Liver (tissue), 3 donors: ENCODE results near the gene ZNF678.

Experiments used
- EGR1 ChIP-seq, 2 donors: IDR thresholded peaks; 2 replicates each; pipeline ENCODE4 v1.6.1; 2016 to 2018; ENCODE audit warnings: antibody characterized with exemption in 2 of 2, low read depth in 2 of 2
- FOXA1 ChIP-seq: IDR thresholded peaks from 2 replicates; pipeline ENCODE4 v1.6.1; 2016; ENCODE audit warnings: antibody characterized with exemption
- GABPA ChIP-seq, 2 donors: IDR thresholded peaks in 1 of 2; conservative IDR thresholded peaks in 1 of 2; 2 replicates each; pipeline ENCODE4 v1.6.1; 2016; ENCODE audit warnings: antibody characterized with exemption in 2 of 2, mild to moderate bottlenecking in 1 of 2, moderate library complexity in 1 of 2
- HNF4G ChIP-seq: IDR thresholded peaks from 2 replicates; pipeline ENCODE4 v1.6.1; 2016; ENCODE audit warnings: antibody characterized with exemption
- JUND ChIP-seq, 2 donors: IDR thresholded peaks; 2 replicates each; pipeline ENCODE4 v1.6.1; 2016; ENCODE audit warnings: antibody characterized with exemption in 2 of 2
- RAD21 ChIP-seq, 2 donors: IDR thresholded peaks; 2 replicates each; pipeline ENCODE4 v1.6.1; 2016; ENCODE audit warnings: antibody characterized with exemption in 2 of 2, mild to moderate bottlenecking in 2 of 2
- RXRA ChIP-seq, 2 donors: IDR thresholded peaks; 2 replicates each; pipeline ENCODE4 v1.6.1; 2017 to 2018; ENCODE audit warnings: antibody characterized with exemption in 2 of 2, mild to moderate bottlenecking in 1 of 2
- SP1 ChIP-seq: IDR thresholded peaks from 2 replicates; pipeline ENCODE4 v1.6.1; 2018; ENCODE audit warnings: antibody characterized with exemption, mild to moderate bottlenecking
- TAF1 ChIP-seq: conservative IDR thresholded peaks from 2 replicates; pipeline ENCODE4 v1.6.1; 2016; ENCODE audit warnings: antibody characterized with exemption, mild to moderate bottlenecking
- YY1 ChIP-seq: IDR thresholded peaks from 2 replicates; pipeline ENCODE4 v1.6.1; 2016; ENCODE audit warnings: antibody characterized with exemption, mild to moderate bottlenecking
- TF ChIP-seq, protein P1 (sequence below): IDR thresholded peaks from 2 replicates; pipeline ENCODE4 v1.6.1; 2016; ENCODE audit warnings: antibody characterized with exemption
- TF ChIP-seq, protein P2 (sequence below): fragments of 150-350 bp; IDR thresholded peaks from 2 replicates; pipeline ENCODE4 v1.5.1; 2017; ENCODE audit warnings: improper control_type of control experiment, low read depth, low read length; ENCODE audit not compliant: missing input control
- TF ChIP-seq, protein P3 (sequence below): IDR thresholded peaks from 2 replicates; pipeline ENCODE4 v1.6.1; 2016; ENCODE audit warnings: antibody characterized with exemption
- TF ChIP-seq, protein P4 (sequence below): IDR thresholded peaks from 2 replicates; pipeline ENCODE4 v1.6.1; 2016; ENCODE audit warnings: antibody characterized with exemption, mild to moderate bottlenecking
- donor health status: healthy.
- donor health status: healthy.

- TF ChIP-seq SP1 (no peak), YY1 (no peak), EGR1 (IDR thresholded peaks at IDR 0.05; ENCODE audit: low read depth in 2 of 2) (no peak), JUND (IDR thresholded peaks at IDR 0.05) (no peak), RAD21 (IDR thresholded peaks at IDR 0.05) (no peak), HNF4G (no peak), TAF1 (no peak), GABPA (IDR thresholded peaks at IDR 0.05 in 1 of 2, conservative IDR thresholded peaks at IDR 0.05 in 1 of 2) (no peak), RXRA (IDR thresholded peaks at IDR 0.05) (no peak), FOXA1 (no peak)
- TF ChIP-seq, protein P1, sequence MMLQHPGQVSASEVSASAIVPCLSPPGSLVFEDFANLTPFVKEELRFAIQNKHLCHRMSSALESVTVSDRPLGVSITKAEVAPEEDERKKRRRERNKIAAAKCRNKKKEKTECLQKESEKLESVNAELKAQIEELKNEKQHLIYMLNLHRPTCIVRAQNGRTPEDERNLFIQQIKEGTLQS: no peak
- TF ChIP-seq, protein P2, sequence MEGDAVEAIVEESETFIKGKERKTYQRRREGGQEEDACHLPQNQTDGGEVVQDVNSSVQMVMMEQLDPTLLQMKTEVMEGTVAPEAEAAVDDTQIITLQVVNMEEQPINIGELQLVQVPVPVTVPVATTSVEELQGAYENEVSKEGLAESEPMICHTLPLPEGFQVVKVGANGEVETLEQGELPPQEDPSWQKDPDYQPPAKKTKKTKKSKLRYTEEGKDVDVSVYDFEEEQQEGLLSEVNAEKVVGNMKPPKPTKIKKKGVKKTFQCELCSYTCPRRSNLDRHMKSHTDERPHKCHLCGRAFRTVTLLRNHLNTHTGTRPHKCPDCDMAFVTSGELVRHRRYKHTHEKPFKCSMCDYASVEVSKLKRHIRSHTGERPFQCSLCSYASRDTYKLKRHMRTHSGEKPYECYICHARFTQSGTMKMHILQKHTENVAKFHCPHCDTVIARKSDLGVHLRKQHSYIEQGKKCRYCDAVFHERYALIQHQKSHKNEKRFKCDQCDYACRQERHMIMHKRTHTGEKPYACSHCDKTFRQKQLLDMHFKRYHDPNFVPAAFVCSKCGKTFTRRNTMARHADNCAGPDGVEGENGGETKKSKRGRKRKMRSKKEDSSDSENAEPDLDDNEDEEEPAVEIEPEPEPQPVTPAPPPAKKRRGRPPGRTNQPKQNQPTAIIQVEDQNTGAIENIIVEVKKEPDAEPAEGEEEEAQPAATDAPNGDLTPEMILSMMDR: no peak
- TF ChIP-seq, protein P3, sequence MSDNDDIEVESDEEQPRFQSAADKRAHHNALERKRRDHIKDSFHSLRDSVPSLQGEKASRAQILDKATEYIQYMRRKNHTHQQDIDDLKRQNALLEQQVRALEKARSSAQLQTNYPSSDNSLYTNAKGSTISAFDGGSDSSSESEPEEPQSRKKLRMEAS: no peak
- TF ChIP-seq, protein P4, sequence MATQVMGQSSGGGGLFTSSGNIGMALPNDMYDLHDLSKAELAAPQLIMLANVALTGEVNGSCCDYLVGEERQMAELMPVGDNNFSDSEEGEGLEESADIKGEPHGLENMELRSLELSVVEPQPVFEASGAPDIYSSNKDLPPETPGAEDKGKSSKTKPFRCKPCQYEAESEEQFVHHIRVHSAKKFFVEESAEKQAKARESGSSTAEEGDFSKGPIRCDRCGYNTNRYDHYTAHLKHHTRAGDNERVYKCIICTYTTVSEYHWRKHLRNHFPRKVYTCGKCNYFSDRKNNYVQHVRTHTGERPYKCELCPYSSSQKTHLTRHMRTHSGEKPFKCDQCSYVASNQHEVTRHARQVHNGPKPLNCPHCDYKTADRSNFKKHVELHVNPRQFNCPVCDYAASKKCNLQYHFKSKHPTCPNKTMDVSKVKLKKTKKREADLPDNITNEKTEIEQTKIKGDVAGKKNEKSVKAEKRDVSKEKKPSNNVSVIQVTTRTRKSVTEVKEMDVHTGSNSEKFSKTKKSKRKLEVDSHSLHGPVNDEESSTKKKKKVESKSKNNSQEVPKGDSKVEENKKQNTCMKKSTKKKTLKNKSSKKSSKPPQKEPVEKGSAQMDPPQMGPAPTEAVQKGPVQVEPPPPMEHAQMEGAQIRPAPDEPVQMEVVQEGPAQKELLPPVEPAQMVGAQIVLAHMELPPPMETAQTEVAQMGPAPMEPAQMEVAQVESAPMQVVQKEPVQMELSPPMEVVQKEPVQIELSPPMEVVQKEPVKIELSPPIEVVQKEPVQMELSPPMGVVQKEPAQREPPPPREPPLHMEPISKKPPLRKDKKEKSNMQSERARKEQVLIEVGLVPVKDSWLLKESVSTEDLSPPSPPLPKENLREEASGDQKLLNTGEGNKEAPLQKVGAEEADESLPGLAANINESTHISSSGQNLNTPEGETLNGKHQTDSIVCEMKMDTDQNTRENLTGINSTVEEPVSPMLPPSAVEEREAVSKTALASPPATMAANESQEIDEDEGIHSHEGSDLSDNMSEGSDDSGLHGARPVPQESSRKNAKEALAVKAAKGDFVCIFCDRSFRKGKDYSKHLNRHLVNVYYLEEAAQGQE: no peak
Observed at GRCh38 chr1:227576189-227576588, 12.8 kb downstream of the ZNF678 start.
